ENCODE results near the gene PROKR2.

Gene PROKR2

DNA sequence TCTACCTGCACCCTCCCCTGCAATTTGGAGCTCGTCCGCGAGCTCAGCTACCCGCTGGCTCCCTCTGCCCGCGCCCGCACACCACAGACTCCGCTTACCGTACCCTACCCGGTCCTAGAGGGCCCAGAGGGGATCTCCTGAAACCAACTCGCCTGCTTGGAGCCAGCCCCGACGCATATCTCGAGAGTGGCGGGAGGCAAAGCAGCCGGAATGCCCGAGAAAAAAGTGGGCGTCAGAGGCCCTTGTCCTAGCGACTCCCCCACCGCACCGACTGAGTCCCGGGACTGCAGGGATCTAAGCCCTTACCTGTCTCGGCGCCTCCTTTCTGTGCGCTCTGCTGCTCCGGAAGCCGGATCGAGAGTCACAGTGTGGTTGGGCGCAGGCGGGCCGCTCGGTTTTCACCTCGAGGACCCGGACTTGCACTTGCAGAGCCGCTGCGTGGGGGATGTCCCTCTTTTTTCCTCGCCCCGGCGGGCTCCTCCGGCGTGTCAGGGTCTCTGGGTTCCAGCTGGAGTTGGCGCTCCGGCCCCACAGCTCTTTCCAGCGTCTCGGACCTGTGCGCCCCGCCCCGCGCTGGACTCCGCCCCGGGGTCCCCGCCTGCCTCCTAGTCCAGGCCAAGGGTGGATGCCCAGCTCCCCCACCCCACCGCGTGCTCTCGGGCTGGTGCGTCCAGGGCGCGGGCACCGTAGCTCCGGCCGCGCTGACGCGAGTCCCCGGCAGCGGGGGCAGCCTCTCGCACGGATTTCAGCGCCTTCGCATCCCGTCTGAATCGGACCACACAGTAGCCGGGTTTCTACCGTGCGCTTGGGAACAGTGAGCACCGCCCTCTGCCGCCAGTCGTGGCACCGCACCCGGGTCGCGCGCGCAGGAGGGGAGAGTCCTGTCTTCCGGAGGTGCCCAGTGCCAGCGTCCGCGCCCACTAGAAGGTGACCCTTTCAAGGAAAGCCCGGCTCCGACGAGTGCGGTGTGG lies at the start of gene PROKR2:
Gene PROKR2 (minus strand): TSS at position 767 of the 971 bp plus-strand sequence. CDS start 2,585 bp downstream, outside the sequence.
- DNase-seq, result no peak

DNA sequence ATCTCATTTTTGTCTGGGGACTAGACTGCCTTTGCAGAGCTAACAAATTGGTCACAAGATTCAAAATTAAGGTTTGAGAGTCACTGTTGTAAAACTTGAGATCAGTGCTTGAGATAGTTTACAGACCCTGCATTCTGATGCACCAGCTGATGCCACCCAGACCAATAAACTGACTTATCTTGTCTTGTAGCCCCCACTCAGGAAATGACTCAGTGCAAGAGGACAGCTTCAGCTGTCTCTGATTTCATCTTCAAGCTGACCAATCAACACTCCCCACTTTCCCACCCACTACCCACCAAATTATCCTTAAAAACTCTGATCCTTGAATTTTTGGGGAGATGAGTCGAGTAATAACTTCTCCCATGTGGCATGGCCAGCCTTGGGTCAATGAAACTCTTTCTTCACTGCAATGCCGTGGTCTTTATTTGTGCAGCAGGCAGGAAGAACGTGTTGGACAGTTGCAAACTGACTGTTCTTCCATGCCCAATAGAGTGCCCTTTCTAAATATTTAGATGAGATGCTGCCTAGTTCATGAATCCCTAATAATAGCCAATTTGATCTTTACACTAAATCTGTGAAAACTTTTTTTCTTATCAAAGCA lies 48.3 kb upstream of the PROKR2 start:
- no peak for DNase-seq

DNA sequence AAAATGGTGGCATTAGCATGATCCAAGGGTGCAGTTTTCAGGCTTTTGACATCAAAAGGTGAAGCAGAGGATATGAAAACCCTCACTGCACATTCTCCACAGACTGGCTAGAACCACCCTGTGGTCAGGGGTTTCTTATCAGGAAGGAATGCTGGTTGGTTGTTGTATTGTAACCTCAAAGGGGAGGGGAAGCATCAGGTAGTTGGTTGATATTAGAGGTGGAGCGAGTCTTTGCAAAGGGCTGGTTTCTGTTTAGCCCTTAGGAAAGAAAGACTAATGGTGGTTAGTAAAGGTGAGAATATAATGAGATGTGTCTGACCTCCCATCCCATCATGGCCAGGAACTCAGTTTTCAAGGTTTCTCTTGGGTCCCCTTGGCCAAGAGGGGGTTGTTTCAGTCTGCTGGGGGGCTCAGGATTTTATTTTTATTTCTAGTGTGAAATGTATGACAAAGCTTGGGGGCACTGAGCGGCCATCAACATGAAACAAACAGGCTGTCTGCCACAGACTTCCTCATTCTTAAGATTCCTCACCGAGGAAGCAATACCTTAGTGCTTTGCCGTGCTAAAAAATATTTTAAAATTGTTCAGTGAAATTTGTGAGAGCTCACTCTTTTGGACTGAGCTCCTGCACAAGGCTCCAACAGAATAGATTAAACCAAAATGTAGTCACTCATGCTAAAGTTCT lies 47.5 kb upstream of the PROKR2 start:
- DNase-seq, result no peak

DNA sequence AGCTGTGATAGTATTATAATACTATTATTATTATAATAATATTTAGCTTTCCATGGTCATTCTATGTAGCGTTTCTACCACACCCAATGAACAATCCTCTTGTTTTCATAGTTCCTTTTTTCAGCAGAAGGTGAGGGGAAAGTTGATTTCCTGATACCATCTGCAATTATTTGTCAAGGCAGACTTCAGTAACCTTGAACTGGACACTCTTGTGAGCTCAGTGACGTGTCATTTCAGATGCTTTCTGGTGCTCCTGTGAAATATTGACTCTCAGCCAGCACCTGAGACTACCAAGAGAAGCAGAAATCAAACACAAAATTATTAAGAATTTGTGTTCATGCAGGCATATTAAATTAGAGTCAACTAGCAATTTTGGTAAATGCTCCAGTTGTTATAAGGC lies 46.0 kb upstream of the PROKR2 start:
- no peak for DNase-seq

DNA sequence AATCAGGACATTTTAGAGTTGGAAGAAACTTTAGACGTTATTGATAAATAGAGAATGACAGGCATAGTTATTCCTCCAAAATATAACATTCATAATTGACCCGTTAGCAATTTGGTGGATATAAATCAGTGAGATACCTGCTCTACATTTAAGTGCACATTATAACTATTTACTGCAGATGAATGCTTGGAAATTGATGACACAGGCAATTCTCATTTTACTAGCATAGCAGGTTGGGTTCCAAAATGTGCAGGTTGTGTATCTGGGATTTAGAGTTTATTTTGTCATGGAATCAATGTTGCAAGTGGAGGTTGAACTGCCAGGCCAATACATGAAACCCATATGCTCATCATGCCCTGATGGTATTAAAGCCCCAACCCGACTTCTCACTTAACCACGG lies 44.4 kb upstream of the PROKR2 start:
- no peak for DNase-seq

DNA sequence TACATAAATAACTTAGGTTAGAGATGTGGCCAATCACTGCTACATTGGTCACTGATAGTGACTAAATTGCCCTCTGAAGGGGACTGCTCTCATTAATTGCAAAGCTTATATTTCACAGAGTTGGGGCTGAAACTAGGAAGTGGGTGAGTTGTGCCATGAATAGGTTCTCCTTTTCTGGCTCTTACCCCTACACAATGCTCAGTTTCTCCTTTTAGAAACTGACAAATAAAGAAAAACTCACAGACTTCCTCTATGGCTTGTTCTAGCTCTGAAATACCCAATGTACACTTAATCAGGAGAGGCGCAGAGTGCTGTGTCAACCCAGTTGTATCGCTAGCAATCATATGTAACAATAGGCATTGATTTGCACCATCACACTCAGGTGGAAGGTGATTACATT lies 41.2 kb upstream of the PROKR2 start:
- no peak for DNase-seq

GRCh38 chr20:5356941-5357340 lies 40.2 kb upstream of the PROKR2 start:
- DNase-seq, result no peak

GRCh38 chr20:5354901-5355300 lies 38.1 kb upstream of the PROKR2 start:
- no peak for DNase-seq

- DNase-seq, result no peak
These were observed 37.1 kb upstream of the PROKR2 start for GRCh38 chr20:5353624-5354496.

DNA sequence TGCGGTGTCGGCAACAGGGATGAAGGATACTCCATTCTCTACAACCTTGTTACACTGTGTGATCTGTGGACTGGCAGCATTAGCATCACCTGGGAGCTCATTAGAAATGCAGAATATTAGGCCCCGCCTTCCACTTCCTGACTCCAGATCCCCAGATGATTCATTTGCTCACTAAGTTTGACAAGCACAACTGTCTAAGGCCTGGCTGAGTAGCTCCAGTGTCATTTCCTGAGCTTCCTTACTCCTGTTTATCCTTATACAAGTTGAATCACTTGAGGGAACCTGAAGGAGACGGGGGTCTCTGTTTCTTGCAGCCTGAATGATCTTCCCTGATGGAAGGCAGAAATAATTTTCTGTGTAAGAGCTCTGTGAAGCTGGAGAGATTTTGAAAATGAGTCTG lies 32.7 kb upstream of the PROKR2 start:
- DNase-seq, result no peak

DNA sequence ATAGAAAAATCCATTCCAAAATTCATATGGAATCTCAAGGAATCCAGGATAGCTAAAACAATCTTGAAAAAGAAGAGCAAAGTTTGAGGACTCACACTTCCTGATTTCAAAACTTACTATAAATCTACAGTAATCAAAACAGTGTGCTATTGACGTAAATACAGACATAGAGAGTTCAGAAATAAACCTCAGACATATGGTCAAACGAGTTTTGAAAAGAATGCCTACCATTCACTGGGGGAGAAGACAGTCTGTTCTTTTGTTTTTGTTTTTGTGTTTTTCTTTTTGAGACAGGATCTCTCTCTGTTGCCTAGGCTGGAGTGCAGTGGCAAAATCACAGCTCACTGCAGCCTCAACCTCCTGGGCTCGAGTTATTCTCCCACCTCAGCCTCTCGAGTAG lies 25.3 kb upstream of the PROKR2 start:
- DNase-seq, result no peak

GRCh38 chr20:5331340-5331739 lies 14.6 kb upstream of the PROKR2 start:
- no peak for DNase-seq

- no peak for DNase-seq
These were observed 11.5 kb upstream of the PROKR2 start for GRCh38 chr20:5328268-5328667.

DNA sequence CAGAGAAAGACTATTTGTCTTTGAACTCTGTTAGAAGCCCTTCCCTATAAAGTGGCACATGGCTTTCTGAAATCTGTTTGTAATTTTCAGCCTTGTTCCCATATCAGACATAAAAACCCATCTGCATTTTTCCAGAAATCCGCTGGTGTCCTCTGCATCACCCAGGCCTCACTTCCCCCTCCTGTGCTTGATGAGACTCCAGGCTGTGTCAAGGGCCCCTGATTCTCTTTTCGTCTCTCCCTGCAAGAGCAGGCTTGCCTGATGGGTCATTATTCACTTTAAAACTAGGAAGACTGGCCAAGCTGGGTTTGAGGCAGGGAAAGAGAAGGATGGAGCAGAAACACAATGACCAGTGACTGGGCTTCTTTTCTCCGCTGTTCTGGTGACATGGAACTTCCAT lies 10.6 kb upstream of the PROKR2 start:
- DNase-seq, result no peak

DNA sequence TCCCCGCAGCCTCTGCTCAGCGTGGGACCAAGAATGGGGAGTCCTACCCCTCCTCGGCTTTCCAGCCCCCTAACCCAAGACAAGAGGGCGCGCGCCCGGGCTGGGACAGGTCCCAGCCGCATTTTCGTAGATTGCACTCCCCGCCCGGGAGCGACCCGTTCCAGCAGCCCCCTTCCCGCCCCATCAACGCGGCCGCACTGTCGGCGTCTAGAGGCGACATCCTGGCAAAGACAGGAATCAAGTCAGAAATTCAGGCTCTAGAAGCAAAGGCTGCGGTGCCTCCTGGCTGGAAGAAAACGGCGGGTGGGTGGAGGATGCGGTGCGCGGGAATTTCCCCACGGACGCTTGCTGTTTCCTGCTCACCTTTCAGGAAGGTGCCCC lies 957 bp downstream of the PROKR2 start:
- DNase-seq, result no peak

DNA sequence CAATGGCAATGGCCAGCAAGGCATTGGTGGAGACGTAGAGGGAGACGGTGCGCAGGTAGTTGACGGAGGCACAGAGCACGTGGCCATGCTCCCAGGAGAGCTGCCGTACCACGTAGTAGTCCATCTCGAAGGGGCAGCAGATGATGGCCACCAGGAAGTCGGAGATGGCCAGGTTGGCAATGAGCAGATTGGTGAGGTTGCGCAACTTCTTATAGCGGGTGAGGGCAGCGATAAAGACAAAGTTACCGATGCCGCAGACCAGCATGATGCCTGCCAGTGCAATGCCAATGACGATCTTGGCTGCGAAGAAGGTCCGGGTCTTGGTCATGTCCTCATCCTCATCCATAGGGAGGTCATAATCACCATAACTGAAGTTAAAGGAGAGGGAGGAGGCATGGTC lies 2.8 kb downstream of the PROKR2 start:
- no peak for DNase-seq

DNA sequence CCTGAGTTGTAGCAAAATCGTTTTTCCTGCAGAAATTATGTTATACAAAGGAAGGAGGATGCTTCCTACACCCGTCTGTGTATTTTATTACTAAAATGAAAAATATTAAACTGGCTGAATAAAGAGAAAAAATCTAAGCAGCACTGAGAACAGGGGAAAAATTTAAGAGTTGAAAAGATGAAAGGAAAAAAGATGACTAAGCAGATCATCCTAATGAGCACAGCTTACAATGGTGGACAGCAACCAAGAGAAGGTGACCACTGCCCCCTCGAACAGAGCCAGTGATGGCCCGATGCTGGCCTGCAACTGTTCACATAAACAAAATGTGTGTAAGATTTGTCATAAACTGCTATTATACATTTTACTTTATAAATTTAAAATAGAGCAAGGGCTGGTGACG lies 4.2 kb downstream of the PROKR2 start:
- DNase-seq, result no peak

GRCh38 chr20:5309971-5310370 lies 6.8 kb downstream of the PROKR2 start:
- no peak for DNase-seq

- no peak for DNase-seq
These were observed 17.9 kb downstream of the PROKR2 start for GRCh38 chr20:5298811-5299210.

- no peak for DNase-seq
These were observed 19.3 kb downstream of the PROKR2 start for GRCh38 chr20:5297280-5298004.

- no peak for DNase-seq
These were observed 26.2 kb downstream of the PROKR2 start for GRCh38 chr20:5290596-5290995.

- DNase-seq, result no peak
These were observed 34.2 kb downstream of the PROKR2 start for GRCh38 chr20:5282561-5282960.

Data from NCI-H1105 (cell line).